Measurements from ENCODE around the gene WIPF2. TPM values are rescaled to one million over a fixed set of nuclear protein-coding genes. Genes with fewer than 3 reads are reported as not detected.
"Not testable (repeated sequence)": the region's sequence is repeated elsewhere in the genome, so short reads cannot be mapped to it uniquely, and the experiment has no call there.

The WIPF2 gene
- total and polyA plus RNA-seq, 4 donors: 10.7 to 54.3 (median 31.2) TPM

DNA sequence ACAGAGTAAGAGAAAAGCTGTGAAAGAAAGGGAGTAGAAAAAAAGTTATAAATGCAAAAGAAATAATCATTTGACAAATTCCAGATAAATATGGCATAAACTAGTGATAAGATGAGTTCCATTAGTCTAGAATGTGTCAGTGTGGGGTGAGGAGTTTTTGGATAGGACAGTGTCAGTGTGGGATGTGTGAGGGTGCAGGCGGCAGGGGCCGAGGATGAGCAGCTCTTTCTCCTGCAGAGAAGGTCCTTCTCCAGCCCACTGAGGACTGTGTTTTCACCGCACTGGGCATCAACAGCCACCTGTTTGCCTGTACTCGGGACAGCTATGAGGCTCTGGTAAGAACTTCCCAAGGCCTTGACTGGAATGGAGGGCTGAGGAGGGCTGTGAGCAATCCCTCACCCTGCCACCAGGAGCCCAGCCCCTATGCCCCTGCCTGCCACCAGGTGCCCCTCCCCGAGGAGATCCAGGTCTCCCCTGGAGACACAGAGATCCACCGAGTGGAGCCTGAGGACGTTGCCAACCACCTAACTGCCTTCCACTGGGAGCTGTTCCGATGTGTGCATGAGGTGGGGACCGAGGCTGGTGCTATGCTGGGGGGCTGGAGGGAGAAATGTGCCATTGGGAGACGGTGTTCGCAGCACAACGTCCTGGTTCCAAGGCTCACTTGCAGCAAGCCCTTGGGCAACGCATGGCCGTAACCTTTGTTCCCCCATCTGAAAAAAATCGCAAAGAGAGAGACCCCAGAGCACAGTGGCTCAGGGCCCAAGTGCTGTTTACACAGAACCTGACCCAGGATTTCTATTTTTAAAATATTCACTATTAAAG, 28.7 kb upstream of the WIPF2 start:
- DNase-seq (ENCODE audit: low read depth in 4 of 6, low spot score in 6 of 6): no peak
- Histone ChIP-seq H3K27ac (ENCODE audit: low read depth, low read length) (no peak overlapping the region), H3K9me3 (ENCODE audit: control insufficient read depth, insufficient read depth, low read length) (no peaks in the 10 kb centered on the region), H3K4me3 (ENCODE audit: low read depth, low read length) (no peak overlapping the region), H3K27me3 (ENCODE audit: control insufficient read depth, insufficient read depth, low read length) (no peaks in the 10 kb centered on the region), H3K4me1 (ENCODE audit: control insufficient read depth, insufficient read depth, low read length) (peaks cover 30% of the 10 kb centered on the region), H3K36me3 (ENCODE audit: control insufficient read depth, insufficient read depth, low read length) (peaks cover 50% of the 10 kb centered on the region)
- 47% methylated on average over 12 of the region's 15 CpGs for WGBS (ENCODE audit: insufficient coverage)

- peaks cover 32% of the 10 kb centered on the region for H3K4me1 ChIP-seq (ENCODE audit: control insufficient read depth, insufficient read depth, low read length)
- no peak overlapping the region for H3K27ac ChIP-seq (ENCODE audit: low read depth, low read length)
- 2% methylated on average over 60 of the region's 60 CpGs for WGBS (ENCODE audit: insufficient coverage)
- DNase-seq (ENCODE audit: low read depth in 4 of 6, low spot score in 6 of 6): peak in 4 of 6 donors; percentile 40 to 88 (median 64)
- peaks cover 50% of the 10 kb centered on the region for H3K36me3 ChIP-seq (ENCODE audit: control insufficient read depth, insufficient read depth, low read length)
- H3K4me3 ChIP-seq (ENCODE audit: low read depth, low read length): peak overlapping the region; percentile 44
- no peaks in the 10 kb centered on the region for H3K27me3 ChIP-seq (ENCODE audit: control insufficient read depth, insufficient read depth, low read length)
- no peaks in the 10 kb centered on the region for H3K9me3 ChIP-seq (ENCODE audit: control insufficient read depth, insufficient read depth, low read length)
Measured at GRCh38 chr17:40191237-40192208, 27.6 kb upstream of the WIPF2 start.

- DNase-seq (ENCODE audit: low read depth in 4 of 6, low spot score in 6 of 6): no peak
- Histone ChIP-seq H3K4me1 (ENCODE audit: control insufficient read depth, insufficient read depth, low read length) (peaks cover 32% of the 10 kb centered on the region), H3K27ac (ENCODE audit: low read depth, low read length) (no peak overlapping the region), H3K9me3 (ENCODE audit: control insufficient read depth, insufficient read depth, low read length) (no peaks in the 10 kb centered on the region), H3K27me3 (ENCODE audit: control insufficient read depth, insufficient read depth, low read length) (no peaks in the 10 kb centered on the region), H3K36me3 (ENCODE audit: control insufficient read depth, insufficient read depth, low read length) (peaks cover 50% of the 10 kb centered on the region), H3K4me3 (ENCODE audit: low read depth, low read length) (no peak overlapping the region)
- WGBS (ENCODE audit: insufficient coverage): no CpG with 5 or more reads among the region's 2 CpGs
Measured at GRCh38 chr17:40192961-40193360, 26.1 kb upstream of the WIPF2 start.

GRCh38 chr17:40194821-40195220, 24.3 kb upstream of the WIPF2 start:
- Histone ChIP-seq H3K27ac (ENCODE audit: low read depth, low read length) (no peak overlapping the region), H3K4me1 (ENCODE audit: control insufficient read depth, insufficient read depth, low read length) (peaks cover 32% of the 10 kb centered on the region), H3K9me3 (ENCODE audit: control insufficient read depth, insufficient read depth, low read length) (no peaks in the 10 kb centered on the region), H3K27me3 (ENCODE audit: control insufficient read depth, insufficient read depth, low read length) (no peaks in the 10 kb centered on the region), H3K36me3 (ENCODE audit: control insufficient read depth, insufficient read depth, low read length) (peaks cover 40% of the 10 kb centered on the region), H3K4me3 (ENCODE audit: low read depth, low read length) (no peak overlapping the region)
- DNase-seq (ENCODE audit: low read depth in 4 of 6, low spot score in 6 of 6): no peak
- no CpG with 5 or more reads among the region's 2 CpGs for WGBS (ENCODE audit: insufficient coverage)

DNA sequence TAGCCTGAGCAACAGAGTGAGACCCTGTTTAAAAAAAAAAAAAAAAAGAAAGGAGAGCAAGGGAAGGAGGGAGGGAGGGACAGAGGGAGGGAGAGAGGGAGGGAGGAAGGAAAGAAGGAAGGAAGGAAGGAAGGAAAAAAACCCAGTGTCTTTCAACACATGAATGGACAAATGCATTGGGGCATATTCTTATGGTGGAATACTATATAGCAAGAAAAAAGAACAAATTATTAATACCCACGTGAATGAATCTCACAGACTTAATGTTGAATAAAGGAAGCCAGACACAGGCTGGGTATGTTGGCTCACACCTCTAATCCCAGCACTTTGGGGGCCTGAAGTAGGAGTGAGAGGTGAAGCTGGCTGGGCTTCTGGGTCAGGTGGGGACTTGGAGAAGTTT, 21.6 kb upstream of the WIPF2 start:
- DNase-seq (ENCODE audit: low read depth in 4 of 6, low spot score in 6 of 6): no peak
- Histone ChIP-seq H3K36me3 (ENCODE audit: control insufficient read depth, insufficient read depth, low read length) (peaks cover 24% of the 10 kb centered on the region), H3K9me3 (ENCODE audit: control insufficient read depth, insufficient read depth, low read length) (no peaks in the 10 kb centered on the region), H3K4me1 (ENCODE audit: control insufficient read depth, insufficient read depth, low read length) (peaks cover 13% of the 10 kb centered on the region), H3K4me3 (ENCODE audit: low read depth, low read length) (no peak overlapping the region), H3K27me3 (ENCODE audit: control insufficient read depth, insufficient read depth, low read length) (no peaks in the 10 kb centered on the region), H3K27ac (ENCODE audit: low read depth, low read length) (no peak overlapping the region)
- no CpG with 5 or more reads among the region's 1 CpG for WGBS (ENCODE audit: insufficient coverage)

- H3K27me3 ChIP-seq (ENCODE audit: control insufficient read depth, insufficient read depth, low read length); H3K27ac ChIP-seq (ENCODE audit: low read depth, low read length); H3K9me3 ChIP-seq (ENCODE audit: control insufficient read depth, insufficient read depth, low read length); H3K4me3 ChIP-seq (ENCODE audit: low read depth, low read length); DNase-seq (ENCODE audit: low read depth in 4 of 6, low spot score in 6 of 6): not testable (repeated sequence)
- 66% methylated on average over 7 of the region's 8 CpGs for WGBS (ENCODE audit: insufficient coverage)
- H3K36me3 ChIP-seq (ENCODE audit: control insufficient read depth, insufficient read depth, low read length): peaks cover 20% of the 10 kb centered on the region
- peaks cover 13% of the 10 kb centered on the region for H3K4me1 ChIP-seq (ENCODE audit: control insufficient read depth, insufficient read depth, low read length)
Measured at GRCh38 chr17:40197965-40198456, 21.1 kb upstream of the WIPF2 start.

- 100% methylated on average over 1 of the region's 5 CpGs for WGBS (ENCODE audit: insufficient coverage)
- Histone ChIP-seq H3K27ac (ENCODE audit: low read depth, low read length) (no peak overlapping the region), H3K4me3 (ENCODE audit: low read depth, low read length) (no peak overlapping the region), H3K27me3 (ENCODE audit: control insufficient read depth, insufficient read depth, low read length) (no peaks in the 10 kb centered on the region), H3K36me3 (ENCODE audit: control insufficient read depth, insufficient read depth, low read length) (peaks cover 14% of the 10 kb centered on the region), H3K9me3 (ENCODE audit: control insufficient read depth, insufficient read depth, low read length) (no peaks in the 10 kb centered on the region), H3K4me1 (ENCODE audit: control insufficient read depth, insufficient read depth, low read length) (peaks cover 13% of the 10 kb centered on the region)
- no peak for DNase-seq (ENCODE audit: low read depth in 4 of 6, low spot score in 6 of 6)
Measured at GRCh38 chr17:40198576-40198975, 20.5 kb upstream of the WIPF2 start.

GRCh38 chr17:40203131-40203530, 16.0 kb upstream of the WIPF2 start:
- H3K4me3 ChIP-seq (ENCODE audit: low read depth, low read length): no peak overlapping the region
- H3K27me3 ChIP-seq (ENCODE audit: control insufficient read depth, insufficient read depth, low read length): no peaks in the 10 kb centered on the region
- no peak overlapping the region for H3K27ac ChIP-seq (ENCODE audit: low read depth, low read length)
- 100% methylated on average over 1 of the region's 4 CpGs for WGBS (ENCODE audit: insufficient coverage)
- H3K9me3 ChIP-seq (ENCODE audit: control insufficient read depth, insufficient read depth, low read length): no peaks in the 10 kb centered on the region
- H3K36me3 ChIP-seq (ENCODE audit: control insufficient read depth, insufficient read depth, low read length): no peaks in the 10 kb centered on the region
- H3K4me1 ChIP-seq (ENCODE audit: control insufficient read depth, insufficient read depth, low read length): no peaks in the 10 kb centered on the region
- no peak for DNase-seq (ENCODE audit: low read depth in 4 of 6, low spot score in 6 of 6)

GRCh38 chr17:40206193-40206592, 12.9 kb upstream of the WIPF2 start:
- not testable (repeated sequence) for H3K9me3 ChIP-seq (ENCODE audit: control insufficient read depth, insufficient read depth, low read length); DNase-seq (ENCODE audit: low read depth in 4 of 6, low spot score in 6 of 6); H3K4me1 ChIP-seq (ENCODE audit: control insufficient read depth, insufficient read depth, low read length); H3K4me3 ChIP-seq (ENCODE audit: low read depth, low read length); H3K27ac ChIP-seq (ENCODE audit: low read depth, low read length); H3K36me3 ChIP-seq (ENCODE audit: control insufficient read depth, insufficient read depth, low read length); H3K27me3 ChIP-seq (ENCODE audit: control insufficient read depth, insufficient read depth, low read length)
- WGBS (ENCODE audit: insufficient coverage): no CpG with 5 or more reads among the region's 8 CpGs
